Measurements from ENCODE around the gene GRIN3B.

Gene GRIN3B

GRCh38 chr19:994516-994915 lies 5.7 kb upstream of the GRIN3B start:
- Histone ChIP-seq H3K27me3 (ENCODE audit: insufficient read depth, poor library complexity, severe bottlenecking) (peaks cover 29% of the 10 kb centered on the region), H3K4me3 (replicated peaks; ENCODE audit: insufficient read depth, low read length) (no peak overlapping the region), H3K27ac (replicated peaks) (no peak overlapping the region)
- TF ChIP-seq GABPA (IDR thresholded peaks at IDR 0.05; ENCODE audit: low read depth) = no peak
- no peak; the same call in 1 of the 2 replicates for TF ChIP-seq POLR2AphosphoS5 (IDR thresholded peaks at IDR 0.05; ENCODE audit: low read depth)
- no peak for TF ChIP-seq SPI1 (IDR thresholded peaks at IDR 0.05; ENCODE audit: borderline replicate concordance, low read depth)
- TF ChIP-seq REST (IDR thresholded peaks at IDR 0.05; ENCODE audit: insufficient replicate concordance, low read depth) = no peak
- no peak for TF ChIP-seq CTCF (IDR thresholded peaks at IDR 0.05; ENCODE audit: insufficient read depth, low read length)
- no peak for DNase-seq (ENCODE audit: low read depth in 1 of 2, low spot score in 1 of 2)

- H3K27me3 ChIP-seq (ENCODE audit: insufficient read depth, poor library complexity, severe bottlenecking) = peaks cover 34% of the 10 kb centered on the region
- TF ChIP-seq POLR2AphosphoS5 (IDR thresholded peaks at IDR 0.05; ENCODE audit: low read depth) = no peak
- no peak for TF ChIP-seq REST (IDR thresholded peaks at IDR 0.05; ENCODE audit: insufficient replicate concordance, low read depth)
- no peak for TF ChIP-seq GABPA (IDR thresholded peaks at IDR 0.05; ENCODE audit: low read depth)
- no peak for TF ChIP-seq CTCF (IDR thresholded peaks at IDR 0.05; ENCODE audit: insufficient read depth, low read length)
- TF ChIP-seq SPI1 (IDR thresholded peaks at IDR 0.05; ENCODE audit: borderline replicate concordance, low read depth) = no peak
- no peak overlapping the region for H3K4me3 ChIP-seq (replicated peaks; ENCODE audit: insufficient read depth, low read length)
- no peak overlapping the region for H3K27ac ChIP-seq (replicated peaks)
- DNase-seq (ENCODE audit: low read depth in 1 of 2, low spot score in 1 of 2) = no peak
These were observed 5.0 kb upstream of the GRIN3B start for GRCh38 chr19:995051-995827.

- no peak overlapping the region for H3K27ac ChIP-seq (replicated peaks)
- peak in 1 of 2 experiments; percentile 30 for DNase-seq (ENCODE audit: low read depth in 1 of 2, low spot score in 1 of 2)
- H3K4me3 ChIP-seq (replicated peaks; ENCODE audit: insufficient read depth, low read length) = no peak overlapping the region
- H3K27me3 ChIP-seq (ENCODE audit: insufficient read depth, poor library complexity, severe bottlenecking) = peaks cover 40% of the 10 kb centered on the region
- TF ChIP-seq POLR2AphosphoS5 (IDR thresholded peaks at IDR 0.05; ENCODE audit: low read depth) (peak; percentile 26; the same call in 1 of the 2 replicates), GABPA (IDR thresholded peaks at IDR 0.05; ENCODE audit: low read depth) (no peak)
These were observed 4.0 kb upstream of the GRIN3B start for GRCh38 chr19:996051-996838.

- no peak overlapping the region for H3K4me3 ChIP-seq (replicated peaks; ENCODE audit: insufficient read depth, low read length)
- H3K27me3 ChIP-seq (ENCODE audit: insufficient read depth, poor library complexity, severe bottlenecking) = peaks cover 44% of the 10 kb centered on the region
- no peak overlapping the region for H3K27ac ChIP-seq (replicated peaks)
- TF ChIP-seq SPI1 (IDR thresholded peaks at IDR 0.05; ENCODE audit: borderline replicate concordance, low read depth) (no peak), REST (IDR thresholded peaks at IDR 0.05; ENCODE audit: insufficient replicate concordance, low read depth) (no peak)
- no peak for DNase-seq (ENCODE audit: low read depth in 1 of 2, low spot score in 1 of 2)
These were observed 2.2 kb upstream of the GRIN3B start for GRCh38 chr19:998064-998463.
